ENCODE measurements around the gene ATXN1.

ATXN1 gene

GRCh38 chr6:16677458-16677857 lies 83.8 kb downstream of the ATXN1 start:
- Histone ChIP-seq H3K23ac (ENCODE audit: low read depth, low read length, poor library complexity) (no peak overlapping the region), H4K91ac (ENCODE audit: low read depth, low read length, poor library complexity) (no peak overlapping the region), H3K4ac (ENCODE audit: low read length) (no peak overlapping the region), H3K14ac (ENCODE audit: low read length) (no peak overlapping the region), H2BK5ac (ENCODE audit: low read length) (no peak overlapping the region), H2BK12ac (ENCODE audit: low read length) (no peak overlapping the region), H4K8ac (ENCODE audit: low read depth, low read length) (no peak overlapping the region), H3K36me3 (replicated peaks in 1 of 2; ENCODE audit: control insufficient read depth in 2 of 2, insufficient read depth in 2 of 2, low read length in 2 of 2) (no peaks in the 10 kb centered on the region), H3K27ac (replicated peaks; ENCODE audit: low read length) (no peak overlapping the region), H3K18ac (ENCODE audit: low read length) (no peak overlapping the region), H3K9ac (ENCODE audit: low read depth, low read length, poor library complexity) (no peak overlapping the region), H2BK15ac (ENCODE audit: low read length) (no peak overlapping the region), H3K4me1 (ENCODE audit: control insufficient read depth in 2 of 2, insufficient read depth in 1 of 2, low read depth in 1 of 2, low read length in 2 of 2) (peaks cover 3 to 8% of the 10 kb centered on the region in 2 donors), H3K27me3 (ENCODE audit: control insufficient read depth in 3 of 3, insufficient read depth in 3 of 3, low read depth in 1 of 3, low read length in 3 of 3) (no peaks in the 10 kb centered on the region), H2AFZ (ENCODE audit: low read length) (no peak overlapping the region), H3K9me3 (replicated peaks in 1 of 2; ENCODE audit: control insufficient read depth in 2 of 2, insufficient read depth in 1 of 2, low read depth in 1 of 2, low read length in 2 of 2) (no peaks in the 10 kb centered on the region), H2BK120ac (ENCODE audit: low read depth, low read length) (no peak overlapping the region), H3K4me2 (ENCODE audit: insufficient read depth, low read length, poor library complexity, severe bottlenecking) (no peak overlapping the region), H3K4me3 (ENCODE audit: low read length in 2 of 2) (no peak overlapping the region), H3K79me1 (ENCODE audit: low read depth, low read length) (no peaks in the 10 kb centered on the region), H2AK5ac (ENCODE audit: low read depth, low read length) (no peak overlapping the region)
- DNase-seq (ENCODE audit: low spot score), result no peak
- no CpG with 5 or more reads among the region's 2 CpGs for WGBS, 2 donors (ENCODE audit: extremely low coverage in 2 of 2, insufficient read length in 2 of 2, insufficient replicate concordance in 1 of 2)

- Histone ChIP-seq H3K79me1 (ENCODE audit: low read depth, low read length) (no peaks in the 10 kb centered on the region), H3K9me3 (replicated peaks in 1 of 2; ENCODE audit: control insufficient read depth in 2 of 2, insufficient read depth in 1 of 2, low read depth in 1 of 2, low read length in 2 of 2) (no peaks in the 10 kb centered on the region), H2BK120ac (ENCODE audit: low read depth, low read length) (no peak overlapping the region), H3K27ac (replicated peaks; ENCODE audit: low read length) (no peak overlapping the region), H3K14ac (ENCODE audit: low read length) (no peak overlapping the region), H2AK5ac (ENCODE audit: low read depth, low read length) (no peak overlapping the region), H3K4me1 (ENCODE audit: control insufficient read depth in 2 of 2, insufficient read depth in 1 of 2, low read depth in 1 of 2, low read length in 2 of 2) (peaks cover 3 to 9% of the 10 kb centered on the region in 2 donors), H3K4ac (ENCODE audit: low read length) (no peak overlapping the region), H3K18ac (ENCODE audit: low read length) (no peak overlapping the region), H3K23ac (ENCODE audit: low read depth, low read length, poor library complexity) (no peak overlapping the region), H4K91ac (ENCODE audit: low read depth, low read length, poor library complexity) (no peak overlapping the region), H3K36me3 (replicated peaks in 1 of 2; ENCODE audit: control insufficient read depth in 2 of 2, insufficient read depth in 2 of 2, low read length in 2 of 2) (no peaks in the 10 kb centered on the region), H3K9ac (ENCODE audit: low read depth, low read length, poor library complexity) (no peak overlapping the region), H4K8ac (ENCODE audit: low read depth, low read length) (no peak overlapping the region), H2BK12ac (ENCODE audit: low read length) (no peak overlapping the region), H3K4me2 (ENCODE audit: insufficient read depth, low read length, poor library complexity, severe bottlenecking) (no peak overlapping the region), H2BK5ac (ENCODE audit: low read length) (no peak overlapping the region), H3K27me3 (ENCODE audit: control insufficient read depth in 3 of 3, insufficient read depth in 3 of 3, low read depth in 1 of 3, low read length in 3 of 3) (no peaks in the 10 kb centered on the region), H2BK15ac (ENCODE audit: low read length) (no peak overlapping the region), H3K4me3 (ENCODE audit: low read length in 2 of 2) (no peak overlapping the region), H2AFZ (ENCODE audit: low read length) (no peak overlapping the region)
- DNase-seq (ENCODE audit: low spot score), result no peak
- no CpG with 5 or more reads among the region's 6 CpGs for WGBS, 2 donors (ENCODE audit: extremely low coverage in 2 of 2, insufficient read length in 2 of 2, insufficient replicate concordance in 1 of 2)
Observed at GRCh38 chr6:16676978-16677377, 84.3 kb downstream of the ATXN1 start.

DNA sequence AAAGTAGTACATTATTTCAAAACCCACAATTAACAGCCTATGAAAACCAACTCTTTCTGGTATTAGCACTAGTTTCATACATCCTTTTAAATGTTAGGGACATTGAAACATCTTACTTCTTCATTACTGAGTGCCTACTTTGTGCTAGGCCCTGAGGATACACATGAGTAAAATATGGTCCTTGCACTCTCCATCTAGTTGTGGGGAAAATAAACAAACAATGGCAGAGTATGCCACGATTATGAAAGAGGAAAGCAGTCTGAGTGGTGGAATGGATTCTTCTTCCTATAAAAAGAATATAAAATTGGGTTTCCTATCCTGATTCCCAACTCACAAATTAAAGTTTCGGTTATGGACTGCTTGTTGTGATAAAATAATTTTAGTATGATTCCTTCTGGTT lies 84.9 kb downstream of the ATXN1 start:
- H3K9ac ChIP-seq (ENCODE audit: low read depth, low read length, poor library complexity), result no peak overlapping the region
- WGBS, 2 donors (ENCODE audit: extremely low coverage in 2 of 2, insufficient read length in 2 of 2, insufficient replicate concordance in 1 of 2), result no CpG with 5 or more reads among the region's 2 CpGs
- H2BK15ac ChIP-seq (ENCODE audit: low read length), result no peak overlapping the region
- H4K8ac ChIP-seq (ENCODE audit: low read depth, low read length), result no peak overlapping the region
- H2BK5ac ChIP-seq (ENCODE audit: low read length), result no peak overlapping the region
- no peak overlapping the region for H3K4me3 ChIP-seq (ENCODE audit: low read length in 2 of 2)
- no peak overlapping the region for H3K4me2 ChIP-seq (ENCODE audit: insufficient read depth, low read length, poor library complexity, severe bottlenecking)
- no peak overlapping the region for H2BK12ac ChIP-seq (ENCODE audit: low read length)
- H3K9me3 ChIP-seq (replicated peaks in 1 of 2; ENCODE audit: control insufficient read depth in 2 of 2, insufficient read depth in 1 of 2, low read depth in 1 of 2, low read length in 2 of 2), result no peaks in the 10 kb centered on the region
- H3K27ac ChIP-seq (replicated peaks; ENCODE audit: low read length), result no peak overlapping the region
- no peak overlapping the region for H2AFZ ChIP-seq (ENCODE audit: low read length)
- H2BK120ac ChIP-seq (ENCODE audit: low read depth, low read length), result no peak overlapping the region
- peaks cover 3 to 9% of the 10 kb centered on the region in 2 donors for H3K4me1 ChIP-seq (ENCODE audit: control insufficient read depth in 2 of 2, insufficient read depth in 1 of 2, low read depth in 1 of 2, low read length in 2 of 2)
- no peak overlapping the region for H3K18ac ChIP-seq (ENCODE audit: low read length)
- no peak overlapping the region for H4K91ac ChIP-seq (ENCODE audit: low read depth, low read length, poor library complexity)
- H3K36me3 ChIP-seq (replicated peaks in 1 of 2; ENCODE audit: control insufficient read depth in 2 of 2, insufficient read depth in 2 of 2, low read length in 2 of 2), result no peaks in the 10 kb centered on the region
- H3K23ac ChIP-seq (ENCODE audit: low read depth, low read length, poor library complexity), result no peak overlapping the region
- H3K79me1 ChIP-seq (ENCODE audit: low read depth, low read length), result no peaks in the 10 kb centered on the region
- no peak overlapping the region for H2AK5ac ChIP-seq (ENCODE audit: low read depth, low read length)
- no peak overlapping the region for H3K4ac ChIP-seq (ENCODE audit: low read length)
- H3K14ac ChIP-seq (ENCODE audit: low read length), result no peak overlapping the region
- no peak for DNase-seq (ENCODE audit: low spot score)
- no peaks in the 10 kb centered on the region for H3K27me3 ChIP-seq (ENCODE audit: control insufficient read depth in 3 of 3, insufficient read depth in 3 of 3, low read depth in 1 of 3, low read length in 3 of 3)

DNA sequence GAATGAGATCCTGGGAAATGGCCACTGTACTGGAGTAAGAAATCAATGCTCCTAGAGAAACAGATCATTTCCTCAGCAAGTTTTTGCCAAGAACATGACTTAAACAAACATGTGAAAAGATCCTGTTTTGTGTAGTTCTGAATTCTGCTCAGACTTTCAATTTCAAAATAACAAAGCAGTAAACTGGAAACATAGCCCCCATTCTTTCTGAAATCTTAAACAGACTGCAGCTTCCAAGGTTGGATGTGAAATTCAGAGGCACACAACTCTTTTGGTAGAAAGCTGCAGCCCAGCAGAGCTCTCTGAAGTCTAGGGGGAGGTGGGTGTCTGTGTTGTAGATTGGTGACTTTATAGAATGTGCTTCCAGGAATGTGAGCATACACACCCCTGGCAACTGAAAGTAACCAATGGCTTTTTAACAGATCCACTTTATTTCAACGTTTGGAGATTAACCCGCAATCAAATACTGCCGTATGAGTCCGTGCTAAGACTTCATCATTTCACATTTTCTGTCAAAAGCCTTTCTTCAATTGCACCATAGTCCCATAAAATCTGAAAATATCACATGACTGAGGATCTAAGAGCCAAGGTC lies 86.4 kb downstream of the ATXN1 start:
- H2AK5ac ChIP-seq (ENCODE audit: low read depth, low read length), result no peak overlapping the region
- DNase-seq (ENCODE audit: low spot score), result no peak
- H3K27me3 ChIP-seq (ENCODE audit: control insufficient read depth in 3 of 3, insufficient read depth in 3 of 3, low read depth in 1 of 3, low read length in 3 of 3), result no peaks in the 10 kb centered on the region
- H3K4me2 ChIP-seq (ENCODE audit: insufficient read depth, low read length, poor library complexity, severe bottlenecking), result no peak overlapping the region
- H3K4me1 ChIP-seq (ENCODE audit: control insufficient read depth in 2 of 2, insufficient read depth in 1 of 2, low read depth in 1 of 2, low read length in 2 of 2), result peaks cover 3 to 6% of the 10 kb centered on the region in 2 donors
- H3K36me3 ChIP-seq (replicated peaks in 1 of 2; ENCODE audit: control insufficient read depth in 2 of 2, insufficient read depth in 2 of 2, low read length in 2 of 2), result no peaks in the 10 kb centered on the region
- no peak overlapping the region for H2BK12ac ChIP-seq (ENCODE audit: low read length)
- no peak overlapping the region for H3K4me3 ChIP-seq (ENCODE audit: low read length in 2 of 2)
- H3K4ac ChIP-seq (ENCODE audit: low read length), result no peak overlapping the region
- no peak overlapping the region for H2BK5ac ChIP-seq (ENCODE audit: low read length)
- H4K91ac ChIP-seq (ENCODE audit: low read depth, low read length, poor library complexity), result no peak overlapping the region
- H3K9me3 ChIP-seq (replicated peaks in 1 of 2; ENCODE audit: control insufficient read depth in 2 of 2, insufficient read depth in 1 of 2, low read depth in 1 of 2, low read length in 2 of 2), result no peaks in the 10 kb centered on the region
- H2AFZ ChIP-seq (ENCODE audit: low read length), result no peak overlapping the region
- H3K14ac ChIP-seq (ENCODE audit: low read length), result no peak overlapping the region
- H3K27ac ChIP-seq (replicated peaks; ENCODE audit: low read length), result no peak overlapping the region
- no peak overlapping the region for H3K18ac ChIP-seq (ENCODE audit: low read length)
- no peak overlapping the region for H4K8ac ChIP-seq (ENCODE audit: low read depth, low read length)
- H2BK120ac ChIP-seq (ENCODE audit: low read depth, low read length), result no peak overlapping the region
- H3K23ac ChIP-seq (ENCODE audit: low read depth, low read length, poor library complexity), result no peak overlapping the region
- no peak overlapping the region for H3K9ac ChIP-seq (ENCODE audit: low read depth, low read length, poor library complexity)
- H2BK15ac ChIP-seq (ENCODE audit: low read length), result no peak overlapping the region
- WGBS, 2 donors (ENCODE audit: extremely low coverage in 2 of 2, insufficient read length in 2 of 2, insufficient replicate concordance in 1 of 2), result no CpG with 5 or more reads among the region's 4 CpGs
- no peaks in the 10 kb centered on the region for H3K79me1 ChIP-seq (ENCODE audit: low read depth, low read length)
